ENCODE data around the gene BACE2.

DNA sequence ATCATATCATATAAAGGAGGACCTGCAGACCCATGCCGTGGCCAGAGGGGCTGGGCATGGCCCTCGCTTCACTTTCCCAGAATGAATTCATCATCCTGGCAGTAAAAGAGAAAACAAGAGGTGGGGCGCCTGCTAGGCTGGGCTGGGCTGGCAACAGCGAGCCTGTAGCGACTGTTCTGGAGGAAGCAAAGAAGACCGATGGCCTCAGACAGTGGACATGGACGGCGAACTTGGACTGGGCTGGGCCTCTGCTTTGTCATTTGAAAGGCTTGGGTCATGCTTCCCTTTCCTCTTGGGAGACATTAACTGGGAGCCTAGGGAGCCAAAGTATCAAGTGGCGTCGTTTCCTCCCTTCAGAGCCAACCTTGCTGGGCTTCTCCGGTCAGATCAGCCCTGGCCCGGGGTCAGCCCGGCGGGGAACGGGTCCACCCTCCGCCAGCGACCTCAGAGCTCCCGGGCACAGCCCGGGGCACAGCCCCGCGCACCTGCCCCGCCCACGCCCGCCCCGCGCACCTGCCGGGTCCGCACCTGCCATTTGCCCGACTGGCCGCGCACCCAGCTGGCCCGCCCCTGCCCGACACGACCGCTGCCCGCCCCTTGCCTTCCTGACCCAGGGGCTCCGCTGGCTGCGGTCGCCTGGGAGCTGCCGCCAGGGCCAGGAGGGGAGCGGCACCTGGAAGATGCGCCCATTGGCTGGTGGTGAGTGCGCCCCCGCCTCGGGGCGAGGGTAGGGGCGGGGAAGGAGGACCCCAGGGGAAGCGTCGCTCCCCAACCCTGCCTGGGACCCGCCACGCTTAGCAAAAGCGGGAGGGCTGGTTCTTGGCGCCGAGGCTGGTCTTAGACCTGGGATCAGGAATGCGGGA is 148.5 kb downstream of the BACE2 start, which contains the start of gene FAM3B:
- TF ChIP-seq, protein P1, sequence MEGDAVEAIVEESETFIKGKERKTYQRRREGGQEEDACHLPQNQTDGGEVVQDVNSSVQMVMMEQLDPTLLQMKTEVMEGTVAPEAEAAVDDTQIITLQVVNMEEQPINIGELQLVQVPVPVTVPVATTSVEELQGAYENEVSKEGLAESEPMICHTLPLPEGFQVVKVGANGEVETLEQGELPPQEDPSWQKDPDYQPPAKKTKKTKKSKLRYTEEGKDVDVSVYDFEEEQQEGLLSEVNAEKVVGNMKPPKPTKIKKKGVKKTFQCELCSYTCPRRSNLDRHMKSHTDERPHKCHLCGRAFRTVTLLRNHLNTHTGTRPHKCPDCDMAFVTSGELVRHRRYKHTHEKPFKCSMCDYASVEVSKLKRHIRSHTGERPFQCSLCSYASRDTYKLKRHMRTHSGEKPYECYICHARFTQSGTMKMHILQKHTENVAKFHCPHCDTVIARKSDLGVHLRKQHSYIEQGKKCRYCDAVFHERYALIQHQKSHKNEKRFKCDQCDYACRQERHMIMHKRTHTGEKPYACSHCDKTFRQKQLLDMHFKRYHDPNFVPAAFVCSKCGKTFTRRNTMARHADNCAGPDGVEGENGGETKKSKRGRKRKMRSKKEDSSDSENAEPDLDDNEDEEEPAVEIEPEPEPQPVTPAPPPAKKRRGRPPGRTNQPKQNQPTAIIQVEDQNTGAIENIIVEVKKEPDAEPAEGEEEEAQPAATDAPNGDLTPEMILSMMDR (conservative IDR thresholded peaks at IDR 0.05; ENCODE audit: low read depth, low read length) = no peak
- TF ChIP-seq RFX5 (IDR thresholded peaks at IDR 0.05; ENCODE audit: low read depth, low read length) = no peak

Data from IMR-90 (cell line).